RKO (cell line): ENCODE results near the gene NUP93.
A peak's percentile ranks its signal among the peaks of the same experiment; 100 is the strongest.
"Not testable (repeated sequence)": the region's sequence is repeated elsewhere in the genome, so short reads cannot be mapped to it uniquely, and the experiment has no call there.

Source experiments
- DNase-seq: peaks from one replicate; pipeline ENCODE4 v3.0.0-alpha.2; 2016; ENCODE audit warnings: low spot score

Gene NUP93

GRCh38 chr16:56870276-56870888, 140.5 kb downstream of the NUP93 start:
- DNase-seq: no peak

- DNase-seq: peak; percentile 13
These were observed 141.3 kb downstream of the NUP93 start for GRCh38 chr16:56871172-56871593.

- DNase-seq: no peak
These were observed 143.0 kb downstream of the NUP93 start for GRCh38 chr16:56872863-56873391.

- DNase-seq: peak; percentile 16
These were observed 144.9 kb downstream of the NUP93 start for GRCh38 chr16:56874800-56875199.

GRCh38 chr16:56876048-56876447, 146.1 kb downstream of the NUP93 start:
- DNase-seq: no peak

GRCh38 chr16:56877486-56878182, 147.7 kb downstream of the NUP93 start:
- no peak for DNase-seq

- DNase-seq: no peak
These were observed 148.4 kb downstream of the NUP93 start for GRCh38 chr16:56878282-56878854.

GRCh38 chr16:56879276-56879675, 149.3 kb downstream of the NUP93 start:
- DNase-seq: no peak

GRCh38 chr16:56880176-56880575, 150.2 kb downstream of the NUP93 start:
- DNase-seq: no peak

GRCh38 chr16:56880685-56881084, 150.8 kb downstream of the NUP93 start:
- DNase-seq: no peak

GRCh38 chr16:56882077-56882800, 152.3 kb downstream of the NUP93 start:
- DNase-seq: no peak

- no peak for DNase-seq
These were observed 153.7 kb downstream of the NUP93 start for GRCh38 chr16:56883586-56883985.

GRCh38 chr16:56884026-56884582, 154.2 kb downstream of the NUP93 start:
- no peak for DNase-seq

- not testable (repeated sequence) for DNase-seq
These were observed 155.0 kb downstream of the NUP93 start for GRCh38 chr16:56884929-56885328.

- no peak for DNase-seq
These were observed 155.7 kb downstream of the NUP93 start for GRCh38 chr16:56885446-56886162.

- no peak for DNase-seq
These were observed 156.4 kb downstream of the NUP93 start for GRCh38 chr16:56886296-56886695.

- DNase-seq: no peak
These were observed 156.9 kb downstream of the NUP93 start for GRCh38 chr16:56886826-56887225.

GRCh38 chr16:56888806-56889205, 158.9 kb downstream of the NUP93 start:
- no peak for DNase-seq

- no peak for DNase-seq
These were observed 159.3 kb downstream of the NUP93 start for GRCh38 chr16:56889206-56889605.

GRCh38 chr16:56891685-56892084, 161.8 kb downstream of the NUP93 start:
- no peak for DNase-seq

- DNase-seq: no peak
These were observed 162.8 kb downstream of the NUP93 start for GRCh38 chr16:56892705-56893104.
